PC-9 (cell line): ENCODE results near the gene ACE2.

Source experiments
- EZH2 ChIP-seq: fragments of 200-600 bp; sonication (generic); IDR thresholded peaks from 2 replicates; pipeline ENCODE4 v1.8.0; 2017; ENCODE audit warnings: antibody characterized with exemption, low read depth
- TF ChIP-seq, protein P1 (sequence below): fragments of 200-600 bp; sonication (generic); conservative IDR thresholded peaks from 2 replicates; pipeline ENCODE4 v1.6.1; 2017; ENCODE audit warnings: mixed run types, antibody characterized with exemption, mild to moderate bottlenecking, moderate library complexity

DNA sequence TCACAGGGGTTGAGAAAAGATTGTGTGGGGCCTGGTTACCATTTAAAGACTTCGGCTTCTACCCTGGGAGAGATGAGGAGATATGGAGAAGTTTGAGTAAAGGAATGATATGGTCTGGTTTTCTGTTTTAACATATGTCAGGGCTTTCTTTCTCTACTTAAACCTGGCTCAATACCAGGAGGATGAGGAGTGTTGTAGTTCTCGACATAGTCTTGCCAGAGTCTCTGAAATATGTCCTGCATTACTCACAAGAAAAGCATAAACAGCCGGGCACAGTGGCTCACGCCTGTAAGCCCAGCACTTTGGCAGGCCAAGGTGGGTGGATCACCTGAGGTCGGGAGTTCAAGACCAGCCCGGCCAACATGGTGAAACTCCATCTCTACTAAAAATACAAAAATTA is 16.4 kb upstream of the ACE2 start:
- TF ChIP-seq, protein P1, sequence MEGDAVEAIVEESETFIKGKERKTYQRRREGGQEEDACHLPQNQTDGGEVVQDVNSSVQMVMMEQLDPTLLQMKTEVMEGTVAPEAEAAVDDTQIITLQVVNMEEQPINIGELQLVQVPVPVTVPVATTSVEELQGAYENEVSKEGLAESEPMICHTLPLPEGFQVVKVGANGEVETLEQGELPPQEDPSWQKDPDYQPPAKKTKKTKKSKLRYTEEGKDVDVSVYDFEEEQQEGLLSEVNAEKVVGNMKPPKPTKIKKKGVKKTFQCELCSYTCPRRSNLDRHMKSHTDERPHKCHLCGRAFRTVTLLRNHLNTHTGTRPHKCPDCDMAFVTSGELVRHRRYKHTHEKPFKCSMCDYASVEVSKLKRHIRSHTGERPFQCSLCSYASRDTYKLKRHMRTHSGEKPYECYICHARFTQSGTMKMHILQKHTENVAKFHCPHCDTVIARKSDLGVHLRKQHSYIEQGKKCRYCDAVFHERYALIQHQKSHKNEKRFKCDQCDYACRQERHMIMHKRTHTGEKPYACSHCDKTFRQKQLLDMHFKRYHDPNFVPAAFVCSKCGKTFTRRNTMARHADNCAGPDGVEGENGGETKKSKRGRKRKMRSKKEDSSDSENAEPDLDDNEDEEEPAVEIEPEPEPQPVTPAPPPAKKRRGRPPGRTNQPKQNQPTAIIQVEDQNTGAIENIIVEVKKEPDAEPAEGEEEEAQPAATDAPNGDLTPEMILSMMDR: no peak
- no peak for TF ChIP-seq EZH2
